B cell (primary cell): Measurements from ENCODE around the gene CEP128. TPM values are rescaled to one million over a fixed set of nuclear protein-coding genes. Genes with fewer than 3 reads are reported as not detected.

ENCODE experiments used
- ATAC-seq: fragments of 200-7000 bp; cut with Tn5 transposase; one replicate; pipeline ENCODE4 v1.10.0; 2021; ENCODE audit warnings: low read depth, mild to moderate bottlenecking, moderate number of reproducible peaks, moderate library complexity
- CTCF ChIA-PET: fragments of 350-600 bp; sonication (Branson Sonifier 250); formaldehyde crosslinking; loops from one replicate; lab custom pipeline; 2021; ENCODE audit warnings: antibody characterized with exemption, inconsistent platforms; lab: Charles Lee
- POLR2A ChIA-PET: fragments of 350-600 bp; sonication (Branson Sonifier 250); formaldehyde crosslinking; loops from one replicate; lab custom pipeline; 2021; ENCODE audit warnings: antibody characterized with exemption; lab: Charles Lee
- DNase-seq: peaks from one replicate; pipeline ENCODE4 v3.0.0; 2013
- H2AFZ ChIP-seq: 2 replicates; pipeline ENCODE4 v1.6.1; 2012; ENCODE audit warnings: mild to moderate bottlenecking, low read depth, low read length; ENCODE audit not compliant: insufficient read depth, poor library complexity, severe bottlenecking
- H3K27ac ChIP-seq, 2 donors: 1 replicate in 1 of 2; 2 replicates in 1 of 2; pipeline ENCODE4 v1.5.1; 2012 to 2013; ENCODE audit warnings: low read length in 2 of 2, mild to moderate bottlenecking in 2 of 2, moderate library complexity in 1 of 2
- H3K27me3 ChIP-seq, 4 experiments: fragments of 200-600 bp in 1 of 4; sonication (generic) in 1 of 4; replicated peaks in 1 of 4; 1 replicate in 2 of 4; 2 replicates in 2 of 4; pipeline versions ENCODE4 v1.6.1 to v1.7.0; 2013 to 2016; ENCODE audit warnings: low read length in 3 of 4, mild to moderate bottlenecking in 2 of 4, mixed read lengths in 1 of 4, moderate library complexity in 1 of 4; ENCODE audit not compliant: insufficient read depth in 4 of 4, control insufficient read depth in 3 of 4; ENCODE audit errors: control extremely low read depth in 1 of 4
- H3K36me3 ChIP-seq, 2 experiments: replicated peaks in 1 of 2; 1 replicate in 1 of 2; 2 replicates in 1 of 2; pipeline versions ENCODE4 v1.6.1 to v1.7.1; 2013; ENCODE audit warnings: low read length in 1 of 2; ENCODE audit not compliant: insufficient read depth in 2 of 2, control insufficient read depth in 1 of 2; ENCODE audit errors: control extremely low read depth in 1 of 2, extremely low read depth in 1 of 2
- H3K4me1 ChIP-seq, 2 donors: fragments of 200-600 bp in 1 of 2; sonication (generic) in 1 of 2; 1 replicate in 1 of 2; 2 replicates in 1 of 2; pipeline versions ENCODE4 v1.5.1 to v1.6.1; 2013 to 2017; ENCODE audit warnings: low read length in 2 of 2; ENCODE audit not compliant: control insufficient read depth in 2 of 2, insufficient read depth in 2 of 2
- H3K4me2 ChIP-seq: replicated peaks from 2 replicates; pipeline ENCODE3; 2012; ENCODE audit warnings: mild to moderate bottlenecking, low read depth, low read length; ENCODE audit not compliant: poor library complexity, severe bottlenecking
- H3K4me3 ChIP-seq, 5 experiments: fragments of 200-600 bp in 1 of 5; sonication (generic) in 1 of 5; 1 replicate in 3 of 5; 2 replicates in 2 of 5; pipeline versions ENCODE4 v1.5.1 to v1.7.0; 2011 to 2016; ENCODE audit warnings: low read length in 4 of 5, mild to moderate bottlenecking in 4 of 5, low read depth in 2 of 5, control low read depth in 1 of 5, moderate library complexity in 1 of 5; ENCODE audit not compliant: insufficient read depth in 1 of 5; ENCODE audit errors: control extremely low read depth in 1 of 5, extremely low read depth in 1 of 5
- H3K79me2 ChIP-seq: fragments of 200-600 bp; sonication (generic); one replicate; pipeline ENCODE4 v1.6.0; 2016; ENCODE audit warnings: low read length; ENCODE audit not compliant: control insufficient read depth, insufficient read depth
- H3K9ac ChIP-seq: fragments of 200-600 bp; sonication (generic); 2 replicates; pipeline ENCODE4 v1.6.1; 2017; ENCODE audit warnings: mild to moderate bottlenecking, low read length, moderate library complexity
- H3K9me3 ChIP-seq, 3 donors: one replicate each; pipeline versions ENCODE4 v1.6.1 to v1.7.1; 2013; ENCODE audit warnings: low read length in 2 of 3; ENCODE audit not compliant: control insufficient read depth in 2 of 3, insufficient read depth in 1 of 3; ENCODE audit errors: control extremely low read depth in 1 of 3
- H4K20me1 ChIP-seq: 2 replicates; pipeline ENCODE4 v1.6.0; 2012; ENCODE audit warnings: mild to moderate bottlenecking, low read length; ENCODE audit not compliant: insufficient read depth, control insufficient read depth, poor library complexity, severe bottlenecking
- H3K27ac Mint-ChIP-seq: one replicate; pipeline ENCODE4 v1.8.0; 2021; ENCODE audit warnings: mixed read lengths
- H3K27me3 Mint-ChIP-seq: one replicate; pipeline ENCODE4 v1.8.0; 2021; ENCODE audit warnings: mixed read lengths
- H3K4me1 Mint-ChIP-seq: one replicate; pipeline ENCODE4 v1.8.0; 2021; ENCODE audit warnings: mixed read lengths
- H3K4me3 Mint-ChIP-seq: one replicate; pipeline ENCODE4 v1.8.0; 2021; ENCODE audit warnings: mixed read lengths
- H3K9me3 Mint-ChIP-seq: one replicate; pipeline ENCODE4 v1.8.0; 2022; ENCODE audit warnings: mixed read lengths; ENCODE audit not compliant: insufficient read depth
- EZH2 ChIP-seq: IDR thresholded peaks from 2 replicates; pipeline ENCODE4 v1.6.1; 2012; ENCODE audit warnings: borderline replicate concordance, low read depth, mild to moderate bottlenecking, moderate library complexity, low read length; ENCODE audit not compliant: insufficient read depth, poor library complexity, severe bottlenecking
- WGBS: methylation state at CpG from one replicate; pipeline ENCODE4 v1.1.5; 2013; ENCODE audit warnings: missing lambda C conversion rate; ENCODE audit not compliant: insufficient coverage; 5-methylcytosine and 5-hydroxymethylcytosine counted together
- intact Hi-C: fragments of 100-400 bp; cut with micrococcal nuclease; formaldehyde crosslinking; loops from one replicate; pipeline ENCODE4 v1.10.0; 2022
- polyA plus RNA-seq: library from polyadenylated mRNA; depleted of rRNA; stranded (reverse); fragments of >200 nt; gene quantifications from 2 replicates; pipeline ENCODE4 v1.2.3, GENCODE V29; 2012
- total RNA-seq, 2 donors: library from RNA; stranded (reverse); fragments of 120-200 nt in 1 of 2; gene quantifications; 1 replicate in 1 of 2; 2 replicates in 1 of 2; pipeline versions ENCODE4 v1.2.3 to v1.2.4, GENCODE V29; 2013 to 2022
- TF ChIP-seq, protein P1 (sequence below): fragments of 200-600 bp; IDR thresholded peaks from one replicate; pipeline ENCODE4 v1.8.0; 2022; ENCODE audit warnings: antibody characterized with exemption, mild to moderate bottlenecking

CEP128 gene
- total and polyA plus RNA-seq, 2 donors (not counting 1 experiment from before 2014, with no cell fraction given): 1.1 to 31.6 TPM

DNA sequence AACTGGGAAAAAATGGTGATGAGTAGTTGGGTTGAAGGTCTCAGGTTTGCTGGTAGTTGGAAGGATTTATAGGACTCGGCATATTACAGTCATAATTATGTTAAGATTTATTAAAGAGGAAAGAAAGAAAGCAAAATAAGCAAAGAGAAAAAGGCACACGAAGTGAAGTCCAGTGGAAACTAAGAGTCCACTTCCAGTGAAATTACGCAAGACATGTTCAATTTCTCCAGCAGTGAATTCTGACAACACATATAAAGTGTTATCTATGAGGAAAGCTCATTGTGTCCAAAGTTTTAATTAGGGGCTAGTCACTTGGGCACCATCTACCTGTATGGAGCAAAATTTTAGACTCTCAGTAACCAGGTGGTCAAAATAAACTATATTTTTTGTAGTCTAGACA, 143.3 kb downstream of the CEP128 start:
- peaks cover 3 to 4% (median 3%) of the 10 kb centered on the region in 3 donors for H3K9me3 ChIP-seq
- no peaks in the 10 kb centered on the region for H3K36me3 ChIP-seq
- no peak overlapping the region for H3K9ac ChIP-seq
- Mint-ChIP-seq H3K9me3 (peaks cover 2% of the 10 kb centered on the region), H3K27me3 (no peaks in the 10 kb centered on the region), H3K4me1 (peaks cover 8% of the 10 kb centered on the region), H3K27ac (no peak overlapping the region), H3K4me3 (no peak overlapping the region)
- no peak overlapping the region for H2AFZ ChIP-seq
- ATAC-seq (no peak), DNase-seq (no peak)
- H3K4me3 ChIP-seq: no peak overlapping the region
- WGBS: no CpG with 5 or more reads among the region's 3 CpGs
- TF ChIP-seq, protein P1, sequence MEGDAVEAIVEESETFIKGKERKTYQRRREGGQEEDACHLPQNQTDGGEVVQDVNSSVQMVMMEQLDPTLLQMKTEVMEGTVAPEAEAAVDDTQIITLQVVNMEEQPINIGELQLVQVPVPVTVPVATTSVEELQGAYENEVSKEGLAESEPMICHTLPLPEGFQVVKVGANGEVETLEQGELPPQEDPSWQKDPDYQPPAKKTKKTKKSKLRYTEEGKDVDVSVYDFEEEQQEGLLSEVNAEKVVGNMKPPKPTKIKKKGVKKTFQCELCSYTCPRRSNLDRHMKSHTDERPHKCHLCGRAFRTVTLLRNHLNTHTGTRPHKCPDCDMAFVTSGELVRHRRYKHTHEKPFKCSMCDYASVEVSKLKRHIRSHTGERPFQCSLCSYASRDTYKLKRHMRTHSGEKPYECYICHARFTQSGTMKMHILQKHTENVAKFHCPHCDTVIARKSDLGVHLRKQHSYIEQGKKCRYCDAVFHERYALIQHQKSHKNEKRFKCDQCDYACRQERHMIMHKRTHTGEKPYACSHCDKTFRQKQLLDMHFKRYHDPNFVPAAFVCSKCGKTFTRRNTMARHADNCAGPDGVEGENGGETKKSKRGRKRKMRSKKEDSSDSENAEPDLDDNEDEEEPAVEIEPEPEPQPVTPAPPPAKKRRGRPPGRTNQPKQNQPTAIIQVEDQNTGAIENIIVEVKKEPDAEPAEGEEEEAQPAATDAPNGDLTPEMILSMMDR: no peak
- no peak for TF ChIP-seq EZH2
- no peaks in the 10 kb centered on the region for H3K27me3 ChIP-seq
- intact Hi-C loops: no loop called here
- no peaks in the 10 kb centered on the region for H3K79me2 ChIP-seq
- ChIA-PET CTCF (no interaction called here), POLR2A (no interaction called here)
- no peak overlapping the region for H3K27ac ChIP-seq
- H3K4me1 ChIP-seq: no peaks in the 10 kb centered on the region
- no peaks in the 10 kb centered on the region for H4K20me1 ChIP-seq
- no peak overlapping the region for H3K4me2 ChIP-seq

DNA sequence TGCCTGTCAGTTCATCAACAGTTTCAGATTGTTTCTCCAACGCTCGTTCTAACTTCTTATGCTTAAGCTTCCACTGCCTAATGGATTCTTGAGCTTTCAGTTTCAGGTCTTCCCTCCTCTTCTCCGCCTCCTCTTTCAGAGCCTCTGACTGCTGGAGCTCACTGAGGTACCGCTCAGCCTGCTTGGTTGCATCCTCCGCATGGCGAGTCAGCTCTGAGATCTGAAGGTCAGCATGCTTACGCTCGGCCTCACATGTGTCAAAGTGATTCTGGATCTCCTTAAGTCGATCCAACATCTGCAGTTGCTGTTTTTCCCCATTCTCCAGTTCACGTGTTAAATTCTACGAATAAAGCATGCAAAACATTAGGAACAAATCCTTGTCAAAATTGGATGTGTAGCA, 148.8 kb downstream of the CEP128 start:
- H3K4me3 Mint-ChIP-seq: no peak overlapping the region
- Histone ChIP-seq H2AFZ (no peak overlapping the region), H4K20me1 (no peaks in the 10 kb centered on the region), H3K79me2 (no peaks in the 10 kb centered on the region), H3K9me3 (no peaks in the 10 kb centered on the region), H3K36me3 (peaks cover 0 to 4% of the 10 kb centered on the region in 2 experiments), H3K4me2 (no peak overlapping the region), H3K4me1 (no peaks in the 10 kb centered on the region), H3K27me3 (no peaks in the 10 kb centered on the region), H3K9ac (no peak overlapping the region), H3K4me3 (no peak overlapping the region), H3K27ac (no peak overlapping the region)
- 100% methylated on average over 9 of the region's 11 CpGs for WGBS
- H3K27ac Mint-ChIP-seq: no peak overlapping the region
- ChIA-PET POLR2A (no interaction called here), CTCF (no interaction called here)
- no peaks in the 10 kb centered on the region for H3K9me3 Mint-ChIP-seq
- H3K27me3 Mint-ChIP-seq: no peaks in the 10 kb centered on the region
- TF ChIP-seq, protein P1: no peak
- TF ChIP-seq EZH2: no peak
- intact Hi-C loops: no loop called here
- no peak for DNase-seq
- H3K4me1 Mint-ChIP-seq: no peaks in the 10 kb centered on the region
- no peak for ATAC-seq
